BJ (cell line): Measurements from ENCODE around the gene NFIA. TPM values are rescaled to one million over a fixed set of nuclear protein-coding genes. Genes with fewer than 3 reads are reported as not detected.

Experiments
- CTCF ChIA-PET: fragments of 350-600 bp; formaldehyde crosslinking; extraction: SDS; loops from one replicate; lab custom pipeline; 2021; ENCODE audit warnings: antibody characterized with exemption, inconsistent platforms; lab: Yijun Ruan, JAX
- POLR2A ChIA-PET: fragments of 300-600 bp; sonication (Branson Sonifier 250); formaldehyde crosslinking; extraction: SDS; loops from one replicate; lab custom pipeline; 2021; ENCODE audit warnings: antibody characterized with exemption; lab: Charles Lee
- DNase-seq: peaks from one replicate; pipeline ENCODE4 v3.0.0-alpha.2; 2011; ENCODE audit warnings: low read depth
- H3K27me3 ChIP-seq: 2 replicates; pipeline ENCODE4 v1.6.0; 2011; ENCODE audit warnings: low read length; ENCODE audit not compliant: control insufficient read depth, insufficient read depth
- H3K36me3 ChIP-seq: 2 replicates; pipeline ENCODE4 v1.5.1; 2011; ENCODE audit warnings: low read length; ENCODE audit not compliant: control insufficient read depth, insufficient read depth
- H3K4me3 ChIP-seq: 2 replicates; pipeline ENCODE4 v1.5.1; 2011; ENCODE audit warnings: low read depth, mild to moderate bottlenecking, control low read depth, low read length
- polyA plus RNA-seq: library from polyadenylated mRNA; depleted of rRNA; stranded (reverse); fragments of >200 nt; gene quantifications from 2 replicates; pipeline ENCODE4 v1.2.3, GENCODE V29; 2011
- TF ChIP-seq, protein P1 (sequence below): IDR thresholded peaks from 2 replicates; pipeline ENCODE4 v1.5.1; 2011; ENCODE audit warnings: low read depth, mild to moderate bottlenecking, control low read depth, inconsistent platforms, low read length, moderate library complexity; ENCODE audit not compliant: insufficient read depth

NFIA gene
- polyA plus RNA-seq, 1 experiment = 4.5 TPM

DNA sequence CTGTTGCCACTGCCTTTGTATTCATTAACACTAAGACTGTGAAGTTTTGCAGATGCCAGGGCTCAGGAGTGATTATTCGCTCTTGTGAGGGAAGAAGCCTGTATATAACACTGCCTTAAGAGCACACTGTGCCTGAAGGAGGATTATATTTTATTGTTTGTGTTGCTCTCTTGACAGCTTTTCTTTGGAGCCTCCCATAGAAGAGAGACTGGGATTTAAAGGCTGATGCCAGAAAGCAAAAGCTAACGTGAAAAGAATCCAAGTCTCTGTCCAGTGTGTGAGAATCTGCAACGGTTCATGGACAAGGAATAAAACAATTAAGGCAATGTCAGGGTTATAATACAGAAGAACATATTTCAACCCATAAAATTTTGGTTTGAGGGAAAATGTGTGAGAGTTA is 316.8 kb downstream of the NFIA start:
- no peak for DNase-seq
- Histone ChIP-seq H3K27me3 (no peaks in the 10 kb centered on the region), H3K36me3 (no peaks in the 10 kb centered on the region), H3K4me3 (no peak overlapping the region)
- POLR2A ChIA-PET = no interaction called here
- CTCF ChIA-PET = interaction anchor here (1.6 kb wide), 1 partner anchor 350 kb away, joined by 3 read pairs; no protein-coding TSS in a partner anchor
- TF ChIP-seq, protein P1, sequence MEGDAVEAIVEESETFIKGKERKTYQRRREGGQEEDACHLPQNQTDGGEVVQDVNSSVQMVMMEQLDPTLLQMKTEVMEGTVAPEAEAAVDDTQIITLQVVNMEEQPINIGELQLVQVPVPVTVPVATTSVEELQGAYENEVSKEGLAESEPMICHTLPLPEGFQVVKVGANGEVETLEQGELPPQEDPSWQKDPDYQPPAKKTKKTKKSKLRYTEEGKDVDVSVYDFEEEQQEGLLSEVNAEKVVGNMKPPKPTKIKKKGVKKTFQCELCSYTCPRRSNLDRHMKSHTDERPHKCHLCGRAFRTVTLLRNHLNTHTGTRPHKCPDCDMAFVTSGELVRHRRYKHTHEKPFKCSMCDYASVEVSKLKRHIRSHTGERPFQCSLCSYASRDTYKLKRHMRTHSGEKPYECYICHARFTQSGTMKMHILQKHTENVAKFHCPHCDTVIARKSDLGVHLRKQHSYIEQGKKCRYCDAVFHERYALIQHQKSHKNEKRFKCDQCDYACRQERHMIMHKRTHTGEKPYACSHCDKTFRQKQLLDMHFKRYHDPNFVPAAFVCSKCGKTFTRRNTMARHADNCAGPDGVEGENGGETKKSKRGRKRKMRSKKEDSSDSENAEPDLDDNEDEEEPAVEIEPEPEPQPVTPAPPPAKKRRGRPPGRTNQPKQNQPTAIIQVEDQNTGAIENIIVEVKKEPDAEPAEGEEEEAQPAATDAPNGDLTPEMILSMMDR = no peak

DNA sequence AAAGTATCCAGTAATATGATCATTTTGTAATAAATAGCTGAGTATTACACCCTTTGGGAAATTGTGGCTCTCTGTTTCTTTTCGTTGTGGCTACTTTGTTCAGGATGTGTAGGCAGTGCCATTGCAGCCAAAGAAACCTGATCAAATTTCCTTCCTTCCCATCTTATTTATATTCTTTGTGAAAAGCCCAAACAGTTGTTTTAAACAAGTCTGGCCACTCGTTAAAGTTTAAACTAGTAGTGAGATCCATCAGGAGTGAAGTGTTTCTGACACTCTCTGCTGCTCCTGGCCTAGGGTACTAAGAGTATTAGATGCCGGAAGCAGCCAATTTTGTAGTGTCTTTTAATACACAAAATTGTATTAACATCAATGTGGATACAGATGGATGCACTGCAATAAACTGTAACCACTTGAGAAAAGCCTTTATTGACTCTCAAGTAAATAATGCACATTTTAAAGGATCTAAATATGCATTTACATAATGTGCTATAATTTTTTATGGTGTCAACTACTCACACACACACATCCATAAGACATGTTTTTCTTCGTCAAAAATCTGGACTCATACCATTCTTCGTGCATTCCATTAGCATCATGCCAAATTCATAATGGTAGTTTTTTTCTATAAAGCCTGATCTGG is 317.9 kb downstream of the NFIA start:
- ChIA-PET CTCF (no interaction called here), POLR2A (no interaction called here)
- no peak for DNase-seq
- Histone ChIP-seq H3K4me3 (no peak overlapping the region), H3K27me3 (no peaks in the 10 kb centered on the region), H3K36me3 (no peaks in the 10 kb centered on the region)
- TF ChIP-seq, protein P1 = no peak

DNA sequence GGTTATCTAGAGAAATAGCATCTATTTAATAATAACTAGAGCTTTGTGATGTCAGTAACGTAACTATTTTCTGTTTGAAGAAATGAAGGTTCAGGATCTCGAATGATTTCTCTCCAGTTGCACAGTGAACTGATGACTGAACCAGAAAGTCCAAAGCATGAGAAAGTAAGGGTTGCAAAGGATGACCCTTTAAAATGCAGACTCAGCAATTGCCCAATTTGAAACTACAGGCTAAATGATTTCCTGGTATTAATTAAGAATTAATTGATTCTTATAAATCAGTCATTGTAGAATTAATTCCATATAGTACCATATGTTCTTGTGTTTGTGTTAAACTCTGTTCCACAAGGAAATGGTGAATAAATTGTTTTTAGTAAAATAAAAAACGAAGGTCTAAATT is 318.6 kb downstream of the NFIA start:
- no peak overlapping the region for H3K4me3 ChIP-seq
- POLR2A ChIA-PET = no interaction called here
- no peaks in the 10 kb centered on the region for H3K36me3 ChIP-seq
- CTCF ChIA-PET = no interaction called here
- TF ChIP-seq, protein P1 = no peak
- DNase-seq = no peak
- H3K27me3 ChIP-seq = no peaks in the 10 kb centered on the region

DNA sequence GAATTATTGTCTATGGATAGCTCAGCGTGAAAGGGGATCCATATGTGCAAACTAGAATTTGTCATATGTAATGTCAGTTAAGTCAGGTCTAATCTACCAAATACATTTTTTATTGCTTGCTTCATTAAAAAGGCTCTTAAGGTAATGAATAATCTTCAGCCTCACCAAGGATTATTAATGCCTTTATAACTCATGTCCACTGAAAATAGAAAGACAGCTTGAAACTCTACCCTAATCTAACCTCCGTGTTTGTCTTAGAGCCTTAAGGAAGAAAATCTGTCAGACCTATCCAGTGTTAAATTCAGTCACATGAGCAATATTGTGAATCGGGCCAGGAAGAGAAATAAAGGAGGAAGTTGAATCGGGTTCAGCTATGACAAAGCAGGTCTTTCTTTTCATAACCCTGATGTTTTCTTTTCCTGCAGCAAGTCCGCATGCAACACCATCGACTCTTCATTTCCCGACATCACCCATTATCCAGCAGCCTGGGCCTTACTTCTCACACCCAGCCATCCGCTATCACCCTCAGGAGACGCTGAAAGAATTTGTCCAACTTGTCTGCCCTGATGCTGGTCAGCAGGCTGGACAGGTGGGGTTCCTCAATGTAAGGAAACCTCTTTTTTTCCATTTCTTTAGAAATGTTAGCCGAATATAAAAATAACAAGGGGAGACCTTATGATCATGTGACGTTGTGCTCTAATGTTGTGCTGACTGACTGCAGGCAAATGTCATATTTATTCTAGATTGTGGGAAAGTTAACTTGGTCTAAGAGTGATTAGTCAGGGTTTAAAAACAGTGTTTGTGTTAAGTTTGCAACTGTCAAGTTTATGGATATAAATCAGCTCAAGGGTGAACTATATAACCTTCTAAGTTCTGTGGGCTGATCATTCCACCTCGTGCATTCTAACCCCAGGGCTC is 321.6 kb downstream of the NFIA start:
- H3K36me3 ChIP-seq = no peaks in the 10 kb centered on the region
- H3K27me3 ChIP-seq = no peaks in the 10 kb centered on the region
- ChIA-PET CTCF (interaction anchor here (0.6 kb wide), 1 partner anchor 11 kb away, joined by 4 read pairs; no protein-coding TSS in a partner anchor), POLR2A (no interaction called here)
- TF ChIP-seq, protein P1 = no peak
- H3K4me3 ChIP-seq = no peak overlapping the region
- DNase-seq = no peak

DNA sequence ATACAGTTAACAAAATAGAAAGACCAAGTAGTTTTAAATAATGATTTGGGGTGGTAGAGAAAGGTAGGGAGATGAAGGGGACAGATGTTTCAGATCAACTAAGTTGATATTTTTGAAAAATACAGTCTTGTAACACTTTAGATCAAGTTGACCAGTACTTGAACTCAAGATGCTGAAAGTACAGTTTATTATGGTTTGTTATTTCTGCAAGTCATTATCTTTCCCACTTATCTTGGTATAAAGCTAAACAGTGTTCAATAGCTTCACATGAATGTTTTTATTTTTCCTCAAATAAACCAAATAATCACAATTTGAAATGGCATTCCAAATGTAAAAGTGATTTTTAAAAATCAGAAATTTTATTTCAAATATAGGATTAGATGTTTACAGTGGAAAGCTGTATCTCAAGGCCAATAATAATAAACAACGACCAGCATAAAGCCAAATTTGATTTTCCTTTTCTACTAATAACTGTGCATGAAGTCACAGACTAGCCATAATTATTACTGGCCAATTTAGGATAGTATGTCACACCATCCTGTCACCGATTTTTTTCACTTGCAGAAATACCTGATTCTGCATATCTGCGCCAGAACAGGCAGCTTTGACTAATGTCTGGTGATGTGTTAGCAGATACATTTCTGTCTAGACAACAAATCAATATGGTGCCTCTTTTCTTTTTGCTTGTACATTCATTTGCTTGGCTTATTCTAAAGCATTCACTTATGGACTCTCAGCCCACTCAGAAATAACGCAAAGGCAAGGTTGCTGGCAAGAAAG is 322.4 kb downstream of the NFIA start:
- Histone ChIP-seq H3K27me3 (no peaks in the 10 kb centered on the region), H3K4me3 (no peak overlapping the region), H3K36me3 (no peaks in the 10 kb centered on the region)
- CTCF ChIA-PET = no interaction called here
- TF ChIP-seq, protein P1 = no peak
- no peak for DNase-seq
- POLR2A ChIA-PET = no interaction called here
